ENCODE measurements around the gene PADI3. TPM values are rescaled to one million over a fixed set of nuclear protein-coding genes. Genes with fewer than 3 reads are reported as not detected.

Gene PADI3
- total RNA-seq, 1 experiment from 2014 or later, result 0.61 TPM

DNA sequence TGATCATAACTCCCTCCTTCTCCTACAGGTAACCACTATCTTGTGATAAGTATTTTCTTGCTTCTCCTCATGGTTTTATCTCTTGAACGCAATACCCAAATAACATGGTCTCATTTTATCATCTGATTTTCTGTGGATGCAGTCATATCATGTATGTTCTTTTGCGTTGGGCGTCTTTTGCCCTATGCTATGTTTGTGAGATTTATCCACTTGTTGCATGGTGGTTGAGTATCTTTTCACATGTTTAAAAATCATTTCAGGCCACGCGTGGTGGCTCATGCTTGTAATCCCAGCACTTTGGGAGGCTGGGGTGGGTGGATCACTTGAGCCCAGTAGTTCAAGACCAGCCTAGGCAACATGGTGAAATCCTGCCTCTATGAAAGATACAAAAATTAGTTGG is 15.6 kb downstream of the PADI3 start:
- ChIA-PET CTCF (interaction anchor here (0.6 to 1.1 kb wide), 2 partner anchors 11 to 72 kb away, joined by 4 to 7 read pairs; no protein-coding TSS in a partner anchor), POLR2A (no interaction called here)
- no peaks in the 10 kb centered on the region for H3K4me1 Mint-ChIP-seq
- H3K4me3 Mint-ChIP-seq, result no peak overlapping the region
- no peaks in the 10 kb centered on the region for H3K27me3 Mint-ChIP-seq (ENCODE audit: low read depth)
- TF ChIP-seq PRRX2 (CRISPR knock-in tag; IDR thresholded peaks at IDR 0.05) (no peak), ZNF317 (CRISPR knock-in tag; IDR thresholded peaks at IDR 0.05; ENCODE audit: borderline replicate concordance, low read depth) (no peak), NFYB (CRISPR knock-in tag; conservative IDR thresholded peaks at IDR 0.05; ENCODE audit: low read depth) (no peak), ZNF219 (CRISPR knock-in tag; IDR thresholded peaks at IDR 0.05; ENCODE audit: borderline replicate concordance) (no peak), ZBTB21 (CRISPR knock-in tag; IDR thresholded peaks at IDR 0.05; ENCODE audit: borderline replicate concordance) (no peak), TCF7 (CRISPR knock-in tag; IDR thresholded peaks at IDR 0.05; ENCODE audit: low read depth) (no peak), FOXP1 (CRISPR knock-in tag; IDR thresholded peaks at IDR 0.05; ENCODE audit: borderline replicate concordance) (no peak), IRF2 (CRISPR knock-in tag; IDR thresholded peaks at IDR 0.05; ENCODE audit: borderline replicate concordance, low read depth) (no peak), RORB (CRISPR knock-in tag; IDR thresholded peaks at IDR 0.05) (no peak)
- TF ChIP-seq, protein P1, sequence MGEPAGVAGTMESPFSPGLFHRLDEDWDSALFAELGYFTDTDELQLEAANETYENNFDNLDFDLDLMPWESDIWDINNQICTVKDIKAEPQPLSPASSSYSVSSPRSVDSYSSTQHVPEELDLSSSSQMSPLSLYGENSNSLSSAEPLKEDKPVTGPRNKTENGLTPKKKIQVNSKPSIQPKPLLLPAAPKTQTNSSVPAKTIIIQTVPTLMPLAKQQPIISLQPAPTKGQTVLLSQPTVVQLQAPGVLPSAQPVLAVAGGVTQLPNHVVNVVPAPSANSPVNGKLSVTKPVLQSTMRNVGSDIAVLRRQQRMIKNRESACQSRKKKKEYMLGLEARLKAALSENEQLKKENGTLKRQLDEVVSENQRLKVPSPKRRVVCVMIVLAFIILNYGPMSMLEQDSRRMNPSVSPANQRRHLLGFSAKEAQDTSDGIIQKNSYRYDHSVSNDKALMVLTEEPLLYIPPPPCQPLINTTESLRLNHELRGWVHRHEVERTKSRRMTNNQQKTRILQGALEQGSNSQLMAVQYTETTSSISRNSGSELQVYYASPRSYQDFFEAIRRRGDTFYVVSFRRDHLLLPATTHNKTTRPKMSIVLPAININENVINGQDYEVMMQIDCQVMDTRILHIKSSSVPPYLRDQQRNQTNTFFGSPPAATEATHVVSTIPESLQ (CRISPR knock-in tag; IDR thresholded peaks at IDR 0.05), result no peak
- TF ChIP-seq, protein P2, sequence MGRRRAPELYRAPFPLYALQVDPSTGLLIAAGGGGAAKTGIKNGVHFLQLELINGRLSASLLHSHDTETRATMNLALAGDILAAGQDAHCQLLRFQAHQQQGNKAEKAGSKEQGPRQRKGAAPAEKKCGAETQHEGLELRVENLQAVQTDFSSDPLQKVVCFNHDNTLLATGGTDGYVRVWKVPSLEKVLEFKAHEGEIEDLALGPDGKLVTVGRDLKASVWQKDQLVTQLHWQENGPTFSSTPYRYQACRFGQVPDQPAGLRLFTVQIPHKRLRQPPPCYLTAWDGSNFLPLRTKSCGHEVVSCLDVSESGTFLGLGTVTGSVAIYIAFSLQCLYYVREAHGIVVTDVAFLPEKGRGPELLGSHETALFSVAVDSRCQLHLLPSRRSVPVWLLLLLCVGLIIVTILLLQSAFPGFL (CRISPR knock-in tag; IDR thresholded peaks at IDR 0.05; ENCODE audit: borderline replicate concordance), result no peak
- TF ChIP-seq, protein P3, sequence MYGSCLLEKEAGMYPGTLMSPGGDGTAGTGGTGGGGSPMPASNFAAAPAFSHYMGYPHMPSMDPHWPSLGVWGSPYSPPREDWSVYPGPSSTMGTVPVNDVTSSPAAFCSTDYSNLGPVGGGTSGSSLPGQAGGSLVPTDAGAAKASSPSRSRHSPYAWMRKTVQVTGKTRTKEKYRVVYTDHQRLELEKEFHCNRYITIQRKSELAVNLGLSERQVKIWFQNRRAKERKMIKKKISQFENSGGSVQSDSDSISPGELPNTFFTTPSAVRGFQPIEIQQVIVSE (CRISPR knock-in tag; IDR thresholded peaks at IDR 0.05; ENCODE audit: borderline replicate concordance), result no peak
- TF ChIP-seq, protein P4, sequence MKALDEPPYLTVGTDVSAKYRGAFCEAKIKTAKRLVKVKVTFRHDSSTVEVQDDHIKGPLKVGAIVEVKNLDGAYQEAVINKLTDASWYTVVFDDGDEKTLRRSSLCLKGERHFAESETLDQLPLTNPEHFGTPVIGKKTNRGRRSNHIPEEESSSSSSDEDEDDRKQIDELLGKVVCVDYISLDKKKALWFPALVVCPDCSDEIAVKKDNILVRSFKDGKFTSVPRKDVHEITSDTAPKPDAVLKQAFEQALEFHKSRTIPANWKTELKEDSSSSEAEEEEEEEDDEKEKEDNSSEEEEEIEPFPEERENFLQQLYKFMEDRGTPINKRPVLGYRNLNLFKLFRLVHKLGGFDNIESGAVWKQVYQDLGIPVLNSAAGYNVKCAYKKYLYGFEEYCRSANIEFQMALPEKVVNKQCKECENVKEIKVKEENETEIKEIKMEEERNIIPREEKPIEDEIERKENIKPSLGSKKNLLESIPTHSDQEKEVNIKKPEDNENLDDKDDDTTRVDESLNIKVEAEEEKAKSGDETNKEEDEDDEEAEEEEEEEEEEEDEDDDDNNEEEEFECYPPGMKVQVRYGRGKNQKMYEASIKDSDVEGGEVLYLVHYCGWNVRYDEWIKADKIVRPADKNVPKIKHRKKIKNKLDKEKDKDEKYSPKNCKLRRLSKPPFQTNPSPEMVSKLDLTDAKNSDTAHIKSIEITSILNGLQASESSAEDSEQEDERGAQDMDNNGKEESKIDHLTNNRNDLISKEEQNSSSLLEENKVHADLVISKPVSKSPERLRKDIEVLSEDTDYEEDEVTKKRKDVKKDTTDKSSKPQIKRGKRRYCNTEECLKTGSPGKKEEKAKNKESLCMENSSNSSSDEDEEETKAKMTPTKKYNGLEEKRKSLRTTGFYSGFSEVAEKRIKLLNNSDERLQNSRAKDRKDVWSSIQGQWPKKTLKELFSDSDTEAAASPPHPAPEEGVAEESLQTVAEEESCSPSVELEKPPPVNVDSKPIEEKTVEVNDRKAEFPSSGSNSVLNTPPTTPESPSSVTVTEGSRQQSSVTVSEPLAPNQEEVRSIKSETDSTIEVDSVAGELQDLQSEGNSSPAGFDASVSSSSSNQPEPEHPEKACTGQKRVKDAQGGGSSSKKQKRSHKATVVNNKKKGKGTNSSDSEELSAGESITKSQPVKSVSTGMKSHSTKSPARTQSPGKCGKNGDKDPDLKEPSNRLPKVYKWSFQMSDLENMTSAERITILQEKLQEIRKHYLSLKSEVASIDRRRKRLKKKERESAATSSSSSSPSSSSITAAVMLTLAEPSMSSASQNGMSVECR (CRISPR knock-in tag; IDR thresholded peaks at IDR 0.05; ENCODE audit: borderline replicate concordance), result no peak
- TF ChIP-seq, protein P5, sequence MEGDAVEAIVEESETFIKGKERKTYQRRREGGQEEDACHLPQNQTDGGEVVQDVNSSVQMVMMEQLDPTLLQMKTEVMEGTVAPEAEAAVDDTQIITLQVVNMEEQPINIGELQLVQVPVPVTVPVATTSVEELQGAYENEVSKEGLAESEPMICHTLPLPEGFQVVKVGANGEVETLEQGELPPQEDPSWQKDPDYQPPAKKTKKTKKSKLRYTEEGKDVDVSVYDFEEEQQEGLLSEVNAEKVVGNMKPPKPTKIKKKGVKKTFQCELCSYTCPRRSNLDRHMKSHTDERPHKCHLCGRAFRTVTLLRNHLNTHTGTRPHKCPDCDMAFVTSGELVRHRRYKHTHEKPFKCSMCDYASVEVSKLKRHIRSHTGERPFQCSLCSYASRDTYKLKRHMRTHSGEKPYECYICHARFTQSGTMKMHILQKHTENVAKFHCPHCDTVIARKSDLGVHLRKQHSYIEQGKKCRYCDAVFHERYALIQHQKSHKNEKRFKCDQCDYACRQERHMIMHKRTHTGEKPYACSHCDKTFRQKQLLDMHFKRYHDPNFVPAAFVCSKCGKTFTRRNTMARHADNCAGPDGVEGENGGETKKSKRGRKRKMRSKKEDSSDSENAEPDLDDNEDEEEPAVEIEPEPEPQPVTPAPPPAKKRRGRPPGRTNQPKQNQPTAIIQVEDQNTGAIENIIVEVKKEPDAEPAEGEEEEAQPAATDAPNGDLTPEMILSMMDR (IDR thresholded peaks at IDR 0.05), result no peak
- TF ChIP-seq, protein P6, sequence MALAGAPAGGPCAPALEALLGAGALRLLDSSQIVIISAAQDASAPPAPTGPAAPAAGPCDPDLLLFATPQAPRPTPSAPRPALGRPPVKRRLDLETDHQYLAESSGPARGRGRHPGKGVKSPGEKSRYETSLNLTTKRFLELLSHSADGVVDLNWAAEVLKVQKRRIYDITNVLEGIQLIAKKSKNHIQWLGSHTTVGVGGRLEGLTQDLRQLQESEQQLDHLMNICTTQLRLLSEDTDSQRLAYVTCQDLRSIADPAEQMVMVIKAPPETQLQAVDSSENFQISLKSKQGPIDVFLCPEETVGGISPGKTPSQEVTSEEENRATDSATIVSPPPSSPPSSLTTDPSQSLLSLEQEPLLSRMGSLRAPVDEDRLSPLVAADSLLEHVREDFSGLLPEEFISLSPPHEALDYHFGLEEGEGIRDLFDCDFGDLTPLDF (CRISPR knock-in tag; IDR thresholded peaks at IDR 0.05), result no peak
- TF ChIP-seq, protein P7, sequence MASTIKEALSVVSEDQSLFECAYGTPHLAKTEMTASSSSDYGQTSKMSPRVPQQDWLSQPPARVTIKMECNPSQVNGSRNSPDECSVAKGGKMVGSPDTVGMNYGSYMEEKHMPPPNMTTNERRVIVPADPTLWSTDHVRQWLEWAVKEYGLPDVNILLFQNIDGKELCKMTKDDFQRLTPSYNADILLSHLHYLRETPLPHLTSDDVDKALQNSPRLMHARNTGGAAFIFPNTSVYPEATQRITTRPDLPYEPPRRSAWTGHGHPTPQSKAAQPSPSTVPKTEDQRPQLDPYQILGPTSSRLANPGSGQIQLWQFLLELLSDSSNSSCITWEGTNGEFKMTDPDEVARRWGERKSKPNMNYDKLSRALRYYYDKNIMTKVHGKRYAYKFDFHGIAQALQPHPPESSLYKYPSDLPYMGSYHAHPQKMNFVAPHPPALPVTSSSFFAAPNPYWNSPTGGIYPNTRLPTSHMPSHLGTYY (CRISPR knock-in tag; IDR thresholded peaks at IDR 0.05), result no peak
- no peaks in the 10 kb centered on the region for H3K36me3 Mint-ChIP-seq
- DNase-seq (ENCODE audit: low spot score) (no peak), ATAC-seq (no peak)
- no peak overlapping the region for H3K27ac Mint-ChIP-seq
- H3K9me3 Mint-ChIP-seq, result peaks cover 14% of the 10 kb centered on the region

Data from WTC11 (cell line).